Heart right ventricle (tissue), 16 donors: ENCODE measurements around the gene DENND11. TPM values are rescaled to one million over a fixed set of nuclear protein-coding genes. Genes with fewer than 3 reads are reported as not detected.

Experiments used
- ATAC-seq, 8 donors: fragments of 200-7000 bp; cut with Tn5 transposase; one replicate each; pipeline ENCODE4 v1.9.1; 2020; ENCODE audit warnings: mild to moderate bottlenecking in 8 of 8, moderate library complexity in 8 of 8, moderate number of reproducible peaks in 1 of 8
- DNase-seq, 2 donors: peaks; one replicate each; pipeline ENCODE4 v3.0.0-alpha.2; 2020
- H3K27ac ChIP-seq, 10 donors: fragments of 200-600 bp; sonication (generic) in 2 of 10; one replicate each; pipeline versions ENCODE4 v1.5.0 to v1.8.0; 2020 to 2022; ENCODE audit warnings: mild to moderate bottlenecking in 3 of 10
- H3K27me3 ChIP-seq, 7 donors: fragments of 200-600 bp; one replicate each; pipeline ENCODE4 v1.8.0; 2021 to 2022; ENCODE audit warnings: mild to moderate bottlenecking in 2 of 7
- H3K36me3 ChIP-seq, 9 donors: fragments of 200-600 bp; sonication (generic) in 1 of 9; one replicate each; pipeline versions ENCODE4 v1.5.0 to v1.8.0; 2020 to 2022; ENCODE audit warnings: mild to moderate bottlenecking in 2 of 9
- H3K4me1 ChIP-seq, 9 donors: fragments of 200-600 bp; sonication (generic) in 1 of 9; one replicate each; pipeline versions ENCODE4 v1.5.0 to v1.8.0; 2020 to 2022; ENCODE audit warnings: mild to moderate bottlenecking in 4 of 9
- H3K4me3 ChIP-seq, 10 donors: fragments of 200-600 bp; sonication (generic) in 2 of 10; one replicate each; pipeline versions ENCODE4 v1.5.0 to v1.8.0; 2020 to 2022; ENCODE audit warnings: mild to moderate bottlenecking in 7 of 10, moderate library complexity in 2 of 10
- H3K9me3 ChIP-seq, 11 donors: fragments of 200-600 bp in 10 of 11; sonication (generic) in 2 of 11; one replicate each; pipeline versions ENCODE4 v1.5.0 to v1.8.0; 2013 to 2022; ENCODE audit warnings: mild to moderate bottlenecking in 2 of 11, control low read depth in 1 of 11, moderate library complexity in 1 of 11
- WGBS, 2 donors: extraction: QIAGEN DNeasy Blood & Tissue Kit; methylation state at CpG; one replicate each; pipeline ENCODE4 v1.1.7; 2013; ENCODE audit warnings: inconsistent platforms in 1 of 2; 5-methylcytosine and 5-hydroxymethylcytosine counted together
- intact Hi-C, 10 donors: fragments of 100-400 bp; cut with DNase I; formaldehyde crosslinking; loops; one replicate each; pipeline versions ENCODE4 v1.11.1 to v1.14.2; 2022
- polyA plus RNA-seq, 2 donors: library from polyadenylated mRNA; stranded (reverse); fragments of 200-250 nt; gene quantifications; one replicate each; pipeline ENCODE4 v1.2.3, GENCODE V29; 2013
- total RNA-seq, 10 donors: library from RNA; stranded (reverse); fragmentation: NEBNext Ultra II Directional in 3 of 10; extraction: Animal tissue kit (Norgen Biotek cat#: 25700) in 3 of 10; gene quantifications; one replicate each; pipeline versions ENCODE4 v1.2.1 to v1.2.4, GENCODE V29; 2021 to 2023
- TF ChIP-seq, protein P1 (sequence below), 9 donors: fragments of 200-600 bp; sonication (generic) in 2 of 9; IDR thresholded peaks; one replicate each; pipeline versions ENCODE4 v1.5.0 to v1.8.0; 2021 to 2022; ENCODE audit warnings: antibody characterized with exemption in 9 of 9, mild to moderate bottlenecking in 5 of 9, moderate library complexity in 1 of 9
- donor health status: Arrhythmogenic right ventricular cardiomyopathy.
- donor health status: ischemic (EF 13 %, LVEDD 7.1; RV severe dilation, severe dysfunction).
- donor health status: healthy with polysubstance abuse.
- donor health status: DM: no; HTN: yes; CAD: no.
- donor health status: DM: no; HTN: no; CAD: no.
- donor health status: ischemic (EF 25% LVEDD 6.9; RV normal size, moderate dysfunction).
- donor health status: ischemic (EF 25% LVEDD 5.7; RV mildly dilated, moderate dysfunction).
- donor health status: healthy.
- donor health status: DM: yes; HTN: yes; CAD: no.
- donor health status: Ischemic cardiomyopathy.
- donor health status: ischemic (EF 35%, LVEDD 5.7; RV mildly dilated, moderate dysfunction).
- donor health status: nonischemic (EF 11% LVEDD 7.7; RV severe dilation, severe dysfunction).
- donor health status: DM: yes; HTN: yes; CAD: no.
- donor health status: PGD.
- donor health status: ischemic (EF 29% LVEDD 5.4; RV normal size, mild dysfunction).
- donor health status: nonischemic (EF 23%, LVEDD 6.1; RV moderate dilation, normal function).

DENND11 gene
- total and polyA plus RNA-seq, 12 donors: 2.7 to 11.5 (median 8.0) TPM

DNA sequence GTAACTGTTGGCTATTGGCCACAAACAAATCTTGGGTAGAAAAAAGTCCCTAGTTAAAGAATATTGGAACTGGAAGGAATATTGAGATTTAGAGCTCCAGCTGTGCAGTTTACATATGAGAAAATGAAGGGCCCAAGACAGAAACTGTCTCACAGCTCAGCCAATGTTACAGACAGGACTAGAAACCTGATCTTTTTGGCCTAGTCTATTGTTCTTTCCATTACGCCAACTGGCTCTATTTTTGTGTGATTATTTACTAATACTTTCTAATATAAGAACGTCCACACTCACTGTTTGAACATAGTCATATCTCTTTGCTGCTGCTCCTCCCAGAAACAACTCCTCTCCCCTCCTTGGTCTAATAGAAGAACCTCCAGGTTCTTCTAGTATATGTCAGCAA is 7.4 kb upstream of the DENND11 start:
- 84 to 86% methylated on average over 2 of the region's 2 CpGs for WGBS, 2 donors
- Histone ChIP-seq H3K4me1 (no peaks in the 10 kb centered on the region), H3K4me3 (no peak overlapping the region), H3K36me3 (peaks cover 0 to 17% (median 0%) of the 10 kb centered on the region in 9 donors), H3K27ac (no peak overlapping the region), H3K9me3 (no peaks in the 10 kb centered on the region), H3K27me3 (no peaks in the 10 kb centered on the region)
- ATAC-seq (no peak), DNase-seq (no peak)
- intact Hi-C loops: no loop called here
- TF ChIP-seq, protein P1, sequence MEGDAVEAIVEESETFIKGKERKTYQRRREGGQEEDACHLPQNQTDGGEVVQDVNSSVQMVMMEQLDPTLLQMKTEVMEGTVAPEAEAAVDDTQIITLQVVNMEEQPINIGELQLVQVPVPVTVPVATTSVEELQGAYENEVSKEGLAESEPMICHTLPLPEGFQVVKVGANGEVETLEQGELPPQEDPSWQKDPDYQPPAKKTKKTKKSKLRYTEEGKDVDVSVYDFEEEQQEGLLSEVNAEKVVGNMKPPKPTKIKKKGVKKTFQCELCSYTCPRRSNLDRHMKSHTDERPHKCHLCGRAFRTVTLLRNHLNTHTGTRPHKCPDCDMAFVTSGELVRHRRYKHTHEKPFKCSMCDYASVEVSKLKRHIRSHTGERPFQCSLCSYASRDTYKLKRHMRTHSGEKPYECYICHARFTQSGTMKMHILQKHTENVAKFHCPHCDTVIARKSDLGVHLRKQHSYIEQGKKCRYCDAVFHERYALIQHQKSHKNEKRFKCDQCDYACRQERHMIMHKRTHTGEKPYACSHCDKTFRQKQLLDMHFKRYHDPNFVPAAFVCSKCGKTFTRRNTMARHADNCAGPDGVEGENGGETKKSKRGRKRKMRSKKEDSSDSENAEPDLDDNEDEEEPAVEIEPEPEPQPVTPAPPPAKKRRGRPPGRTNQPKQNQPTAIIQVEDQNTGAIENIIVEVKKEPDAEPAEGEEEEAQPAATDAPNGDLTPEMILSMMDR (IDR thresholded peaks at IDR 0.05): no peak

DNA sequence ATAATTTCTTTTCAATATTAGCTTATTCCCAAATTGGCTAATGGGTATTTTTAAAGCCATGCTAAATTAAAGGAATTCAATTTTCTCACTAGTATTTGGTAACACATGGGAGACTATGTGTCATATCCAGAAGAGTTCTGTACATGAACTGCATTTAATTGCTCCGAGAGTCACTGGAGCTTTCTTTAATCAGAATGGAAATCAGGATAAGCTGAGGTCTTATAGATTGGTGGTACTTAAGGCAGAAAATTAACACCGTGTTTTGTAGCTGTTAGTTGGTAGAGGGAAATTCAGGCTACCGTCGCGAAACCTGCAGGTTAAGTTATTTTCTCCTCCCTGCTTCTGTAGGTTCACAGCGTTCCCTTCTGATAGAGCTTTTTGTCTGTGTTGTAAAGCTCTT is 6.4 kb upstream of the DENND11 start, which contains the start of gene WEE2:
Gene WEE2, plus strand, starts transcription at position 3 of the 400 bp plus-strand sequence. CDS start 406 bp downstream, outside the sequence.
- Histone ChIP-seq H3K27ac (no peak within 1 kb of the TSS), H3K4me3 (no peak within 1 kb of the TSS), H3K4me1 (peaks cover 0 to under 1% (median 0%) of the 10 kb centered on the region in 9 donors), H3K36me3 (peaks cover 0 to 10% (median 0%) of the 10 kb centered on the region in 9 donors), H3K27me3 (no peaks in the 10 kb centered on the region), H3K9me3 (no peaks in the 10 kb centered on the region)
- intact Hi-C loops: no loop called here
- TF ChIP-seq, protein P1 (IDR thresholded peaks at IDR 0.05): no peak
- WGBS, 2 donors: 88 to 92% methylated on average over 6 of the region's 6 CpGs
- ATAC-seq (no peak), DNase-seq (no peak)

DNA sequence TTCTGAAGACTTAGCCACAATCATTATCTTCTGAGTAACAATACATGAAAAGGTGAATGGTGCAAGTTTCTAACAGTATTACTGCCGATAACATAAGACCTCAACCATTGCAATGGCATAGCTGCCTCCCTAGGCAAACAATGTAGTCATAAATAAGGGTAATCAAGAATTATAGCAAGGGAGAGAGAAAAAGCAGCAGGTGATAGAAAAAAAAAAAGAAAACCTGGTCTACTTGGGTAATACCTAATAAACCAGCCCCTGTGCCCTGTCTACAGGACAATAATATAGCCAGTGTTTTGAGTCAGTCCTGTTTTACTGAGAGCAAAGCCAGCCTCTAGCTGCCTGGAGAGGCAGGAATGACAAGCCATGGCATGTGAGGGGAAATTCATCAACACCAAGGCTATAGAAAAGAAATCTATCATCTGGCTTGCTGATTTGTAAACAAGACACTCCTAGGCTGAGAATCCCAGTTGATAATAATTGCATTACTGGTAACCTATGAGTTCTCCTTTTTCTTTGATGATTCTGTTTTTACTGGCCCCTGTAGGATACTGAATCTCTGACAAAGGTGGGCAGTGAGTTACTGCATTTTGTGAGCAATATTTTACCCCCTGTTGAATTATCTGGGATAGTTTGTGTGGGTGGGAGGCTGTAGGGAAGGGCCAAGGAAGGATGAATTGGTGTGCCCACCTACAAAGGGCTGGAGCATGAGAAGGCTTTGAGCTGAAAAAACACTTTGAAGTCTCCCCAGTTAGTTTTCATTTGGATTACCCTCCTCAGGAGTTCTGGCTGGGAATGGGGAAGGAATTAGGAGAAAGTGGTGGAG is 4.5 kb upstream of the DENND11 start:
- DNase-seq (no peak), ATAC-seq (no peak)
- H3K4me1 ChIP-seq: peaks cover 0 to 13% (median 10%) of the 10 kb centered on the region in 9 donors
- no peaks in the 10 kb centered on the region for H3K27me3 ChIP-seq
- intact Hi-C loops: no loop called here
- H3K36me3 ChIP-seq: peaks cover 0 to 4% (median 0%) of the 10 kb centered on the region in 9 donors
- TF ChIP-seq, protein P1 (IDR thresholded peaks at IDR 0.05): no peak
- 96 to 99% methylated on average over 1 of the region's 1 CpG for WGBS, 2 donors
- no peaks in the 10 kb centered on the region for H3K9me3 ChIP-seq
- H3K4me3 ChIP-seq: no peak overlapping the region
- no peak overlapping the region for H3K27ac ChIP-seq

DNA sequence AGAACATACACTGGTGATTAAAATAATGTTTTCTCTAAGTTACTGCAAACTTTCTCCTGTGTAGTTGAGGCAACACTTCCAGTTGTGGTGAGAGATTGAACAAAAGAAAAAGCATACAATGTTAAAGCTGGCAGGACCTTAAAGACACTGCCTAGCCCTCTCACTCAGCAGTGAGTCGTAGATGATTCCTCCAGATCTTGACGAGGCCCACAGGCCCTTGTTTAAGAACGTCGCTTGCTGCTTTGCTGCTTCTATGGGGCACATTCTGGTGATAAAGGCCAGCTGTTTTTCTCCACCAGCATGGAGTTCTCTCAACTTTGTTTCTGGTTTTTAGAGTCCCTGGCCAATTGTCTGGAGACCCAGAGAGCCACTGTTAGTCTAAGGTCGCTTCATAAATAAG is 2.8 kb upstream of the DENND11 start:
- no peaks in the 10 kb centered on the region for H3K9me3 ChIP-seq
- intact Hi-C loops: loop anchor here in 2 of 10 donors (5.0 kb wide), 2 partner anchors 33 to 52 kb away; partner anchors contain the start of gene SSBP1 (in 2 of the 2)
- 87 to 90% methylated on average over 5 of the region's 5 CpGs for WGBS, 2 donors

More for the DNA sequence above, 2.8 kb upstream of the DENND11 start:
- TF ChIP-seq, protein P1 (IDR thresholded peaks at IDR 0.05): no peak
- no peak overlapping the region for H3K27ac ChIP-seq
- H3K27me3 ChIP-seq: no peaks in the 10 kb centered on the region
- DNase-seq: no peak
- H3K4me3 ChIP-seq: no peak overlapping the region
- no peaks in the 10 kb centered on the region for H3K36me3 ChIP-seq
- peaks cover 0 to 26% (median 19%) of the 10 kb centered on the region in 9 donors for H3K4me1 ChIP-seq
- no peak for ATAC-seq
